Mesenteric fat pad (tissue), 1 donor: Measurements from ENCODE around the gene PDCD2L. TPM values are rescaled to one million over a fixed set of nuclear protein-coding genes. Genes with fewer than 3 reads are reported as not detected.
A peak's percentile ranks its signal among the peaks of the same experiment; 100 is the strongest.
"Not testable (repeated sequence)": the region's sequence is repeated elsewhere in the genome, so short reads cannot be mapped to it uniquely, and the experiment has no call there.

ENCODE experiments used
- DNase-seq: peaks from one replicate; pipeline ENCODE4 v3.0.0-alpha.2; 2020; ENCODE audit warnings: low spot score
- long read RNA-seq: library from polyadenylated mRNA; unstranded; transcript quantifications from one replicate; pipeline ENCODE4 v2.0.0, GENCODE V29; 2020
- total RNA-seq: library from RNA; stranded (reverse); fragmentation: NEBNext Ultra II Directional; extraction: Animal tissue kit (Norgen Biotek cat#: 25700); gene quantifications from one replicate; pipeline ENCODE4 v1.2.1, GENCODE V29; 2021
- donor health status: DM: yes; HTN: yes; CAD: no.

The PDCD2L gene
- total RNA-seq = 4.3 TPM
- long read RNA-seq, transcript PDCD2L-201 (7 exons, 1,171 nt) = major isoform, 7 of 11 reads
- long read RNA-seq, partial matches to known transcripts = 0 of 11 reads
- long read RNA-seq, other reads (novel, unspliced or antisense) = 1 of 11 reads

GRCh38 chr19:34404109-34404909 lies at the start of gene PDCD2L:
PDCD2L (plus strand) TSS chr19:34404399; CDS start chr19:34404431, 32 bp downstream.
- peak; percentile 96 for DNase-seq

- no peak for DNase-seq
Measured at GRCh38 chr19:34355201-34355600, 49.0 kb upstream of the PDCD2L start.

GRCh38 chr19:34356875-34357274 lies 47.3 kb upstream of the PDCD2L start:
- DNase-seq = no peak

GRCh38 chr19:34357431-34357830 lies 46.8 kb upstream of the PDCD2L start:
- DNase-seq = no peak

GRCh38 chr19:34359140-34359953 lies 44.9 kb upstream of the PDCD2L start:
- peak; percentile 98 for DNase-seq

GRCh38 chr19:34359954-34360315 lies 44.3 kb upstream of the PDCD2L start:
- DNase-seq = no peak

- DNase-seq = no peak
Measured at GRCh38 chr19:34360354-34360909, 43.8 kb upstream of the PDCD2L start.

- no peak for DNase-seq
Measured at GRCh38 chr19:34362679-34363069, 41.5 kb upstream of the PDCD2L start.

GRCh38 chr19:34363094-34363493 lies 41.1 kb upstream of the PDCD2L start:
- no peak for DNase-seq

- no peak for DNase-seq
Measured at GRCh38 chr19:34363930-34364329, 40.3 kb upstream of the PDCD2L start.

GRCh38 chr19:34364462-34364829 lies 39.8 kb upstream of the PDCD2L start:
- no peak for DNase-seq

GRCh38 chr19:34364830-34365462 lies 39.3 kb upstream of the PDCD2L start, which contains the start of gene GPI:
GPI (plus strand) TSS chr19:34365196; CDS start chr19:34365267, 71 bp downstream.
- DNase-seq = peak; percentile 91

GRCh38 chr19:34365463-34366401 lies 38.5 kb upstream of the PDCD2L start:
- DNase-seq = no peak

- no peak for DNase-seq
Measured at GRCh38 chr19:34366738-34367623, 37.2 kb upstream of the PDCD2L start.

- DNase-seq = no peak
Measured at GRCh38 chr19:34367624-34367957, 36.6 kb upstream of the PDCD2L start.

- no peak for DNase-seq
Measured at GRCh38 chr19:34368338-34368737, 35.9 kb upstream of the PDCD2L start.

- DNase-seq = not testable (repeated sequence)
Measured at GRCh38 chr19:34369166-34369565, 35.0 kb upstream of the PDCD2L start.

GRCh38 chr19:34370117-34370516 lies 34.1 kb upstream of the PDCD2L start:
- no peak for DNase-seq

- no peak for DNase-seq
Measured at GRCh38 chr19:34370983-34371382, 33.2 kb upstream of the PDCD2L start.
